Left ventricle myocardium superior (tissue), 1 donor: ENCODE data around the gene EFHC2. TPM values are rescaled to one million over a fixed set of nuclear protein-coding genes. Genes with fewer than 3 reads are reported as not detected.

Source experiments
- ATAC-seq: fragments of 200-7000 bp; cut with Tn5 transposase; one replicate; pipeline ENCODE4 v1.9.1; 2020; ENCODE audit warnings: mild to moderate bottlenecking, moderate library complexity
- DNase-seq: peaks from one replicate; pipeline ENCODE4 v3.0.0-alpha.2; 2020
- intact Hi-C: fragments of 100-400 bp; cut with micrococcal nuclease; formaldehyde crosslinking; loops from one replicate; pipeline ENCODE4 v1.11.0; 2022
- total RNA-seq: library from RNA; stranded (reverse); fragmentation: NEBNext Ultra II Directional; extraction: Animal tissue kit (Norgen Biotek cat#: 25700); gene quantifications from one replicate; pipeline ENCODE4 v1.2.1, GENCODE V29; 2021
- donor health status: DM: no; HTN: yes; CAD: no; lungs with severe emphysema.

The EFHC2 gene
- total RNA-seq, 1 donor from 2014 or later: 14.6 TPM

- ATAC-seq (no peak), DNase-seq (no peak)
- intact Hi-C loops: no loop called here
Observed at GRCh38 chrX:44174061-44174460, 169.4 kb downstream of the EFHC2 start.

- DNase-seq (no peak), ATAC-seq (no peak)
- intact Hi-C loops: no loop called here
Observed at GRCh38 chrX:44173219-44173618, 170.3 kb downstream of the EFHC2 start.

DNA sequence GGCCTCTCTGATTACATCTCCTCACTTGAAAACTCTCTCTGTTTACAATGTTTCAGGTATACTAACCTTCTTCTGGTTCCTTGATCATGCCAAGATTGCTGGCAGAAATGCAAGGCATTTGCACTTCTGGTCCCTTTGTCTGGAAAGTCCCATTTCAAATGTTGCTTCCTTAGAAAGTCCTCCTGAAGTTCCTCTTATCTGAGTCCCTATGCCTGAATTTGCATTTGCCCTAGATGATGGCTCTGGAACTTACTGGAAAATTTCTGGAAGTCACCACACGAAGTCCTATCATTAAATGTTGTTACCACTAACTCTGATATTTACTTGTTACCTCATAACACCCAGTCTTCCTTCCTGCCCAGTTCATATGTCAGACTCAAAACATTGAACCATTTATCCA is 176.4 kb downstream of the EFHC2 start:
- DNase-seq: no peak
- intact Hi-C loops: no loop called here

DNA sequence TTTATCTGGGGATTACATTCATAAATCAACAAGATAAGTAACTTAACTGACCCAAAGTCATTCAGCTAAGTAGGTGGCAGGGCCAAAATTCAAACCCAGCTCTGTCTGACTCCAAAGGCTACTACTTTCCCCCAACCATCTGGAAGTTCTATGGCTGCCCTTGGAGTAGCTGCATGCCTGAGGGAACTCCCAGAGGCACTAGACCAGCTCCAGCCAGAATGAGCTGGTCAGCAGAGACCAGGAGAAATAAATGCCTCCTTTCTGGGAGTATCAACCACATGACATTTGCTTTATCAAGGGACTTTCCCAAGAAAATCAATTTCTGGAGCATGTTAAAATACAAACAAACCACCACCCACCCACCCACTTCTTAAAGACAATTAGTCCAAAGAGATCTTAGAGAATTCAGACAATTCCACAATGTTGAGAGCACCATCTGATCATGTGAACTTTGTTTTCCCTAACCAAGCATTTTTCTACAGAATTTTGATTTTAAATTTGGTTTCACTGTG is 180.5 kb downstream of the EFHC2 start:
- intact Hi-C loops: no loop called here
- DNase-seq (no peak), ATAC-seq (no peak)

More for the DNA sequence above, 176.4 kb downstream of the EFHC2 start:
- ATAC-seq: no peak

GRCh38 chrX:44157858-44158257 is 185.6 kb downstream of the EFHC2 start:
- ATAC-seq (no peak), DNase-seq (no peak)
- intact Hi-C loops: no loop called here

GRCh38 chrX:44157283-44157682 is 186.2 kb downstream of the EFHC2 start:
- ATAC-seq (no peak), DNase-seq (no peak)
- intact Hi-C loops: no loop called here

DNA sequence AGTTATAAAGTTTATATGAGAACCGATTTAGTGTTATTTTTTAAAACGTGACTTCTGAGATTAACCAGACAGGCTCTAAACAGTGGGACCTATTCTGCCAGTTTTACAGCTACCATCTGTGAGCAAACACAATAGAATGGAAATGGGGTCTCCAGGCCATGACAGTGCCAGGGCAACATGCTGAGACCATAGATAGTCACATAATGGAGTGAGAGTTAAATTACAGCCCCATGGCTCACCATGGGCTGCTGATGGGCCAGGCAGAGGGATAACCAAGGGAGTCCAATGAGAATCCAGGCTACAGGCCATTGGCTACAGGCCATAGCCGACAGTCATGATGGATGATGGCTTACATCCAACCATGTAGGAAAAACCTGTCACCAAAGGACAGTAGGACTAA is 186.7 kb downstream of the EFHC2 start:
- ATAC-seq (no peak), DNase-seq (no peak)
- intact Hi-C loops: no loop called here

DNA sequence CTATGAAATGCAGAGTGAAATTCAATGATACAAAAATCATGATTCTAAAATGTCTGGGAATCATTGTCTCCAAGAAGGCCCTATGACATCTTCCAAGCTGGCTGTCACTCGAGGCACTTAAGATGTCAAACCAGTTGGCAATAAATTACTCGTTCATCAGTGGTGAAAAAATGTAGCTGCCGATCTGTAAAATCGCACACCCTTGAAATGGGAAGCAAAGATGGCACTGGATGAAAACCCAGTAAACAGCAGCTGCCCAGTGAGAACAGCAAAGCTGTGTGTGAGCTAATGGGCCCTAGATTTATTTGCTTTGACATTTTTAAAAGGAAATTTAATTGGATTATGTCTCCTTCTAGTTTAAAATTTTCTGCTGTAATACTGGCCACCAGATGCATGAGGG is 188.3 kb downstream of the EFHC2 start:
- DNase-seq: no peak
- intact Hi-C loops: no loop called here
- no peak for ATAC-seq

- intact Hi-C loops: no loop called here
- ATAC-seq (no peak), DNase-seq (no peak)
Observed at GRCh38 chrX:44152852-44153251, 190.6 kb downstream of the EFHC2 start.

DNA sequence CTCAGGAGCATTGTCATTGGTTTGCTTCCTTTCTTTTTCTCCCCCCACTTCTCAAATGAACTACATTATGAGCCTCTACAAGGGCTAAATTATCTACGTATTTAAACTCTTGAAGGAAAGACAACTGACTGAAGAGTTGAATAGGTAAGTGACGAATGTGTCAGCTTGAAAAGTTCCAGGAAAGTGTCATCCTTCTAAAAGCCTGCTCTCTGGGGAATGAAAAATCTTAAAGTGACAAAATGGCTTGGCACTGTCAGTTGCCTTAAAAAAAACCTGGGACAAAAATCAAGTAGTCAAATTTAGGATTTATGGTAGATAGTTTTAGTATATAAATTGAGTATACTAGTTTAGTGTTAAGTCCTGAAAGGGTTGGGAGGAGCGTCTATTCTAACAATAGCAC is 196.3 kb downstream of the EFHC2 start:
- ATAC-seq (no peak), DNase-seq (no peak)
- intact Hi-C loops: no loop called here

- intact Hi-C loops: no loop called here
- ATAC-seq: no peak
- DNase-seq: no peak
Observed at GRCh38 chrX:44144177-44144945, 199.1 kb downstream of the EFHC2 start.

- no peak for ATAC-seq
- DNase-seq: no peak
- intact Hi-C loops: no loop called here
Observed at GRCh38 chrX:44143061-44143602, 200.3 kb downstream of the EFHC2 start.

DNA sequence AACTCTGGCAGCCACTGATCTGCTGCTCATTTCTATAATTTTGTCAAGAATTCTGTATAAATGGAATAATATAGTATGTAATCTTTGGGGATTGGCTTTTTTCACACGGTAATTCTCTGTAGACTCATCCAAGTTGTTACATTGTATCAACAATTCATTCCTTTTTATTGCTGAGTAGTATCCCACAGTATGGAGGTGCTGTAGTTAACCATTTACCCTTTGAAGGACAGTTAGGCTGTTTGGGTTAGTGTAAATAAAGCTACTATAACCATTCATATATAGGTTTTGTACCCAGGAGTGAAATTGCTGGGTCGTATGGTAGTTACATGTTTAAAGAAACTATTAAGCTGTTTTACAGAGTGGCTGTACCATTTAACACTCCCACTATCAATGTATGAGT is 213.3 kb downstream of the EFHC2 start:
- ATAC-seq: no peak
- intact Hi-C loops: no loop called here
- no peak for DNase-seq

- DNase-seq (no peak), ATAC-seq (no peak)
- intact Hi-C loops: no loop called here
Observed at GRCh38 chrX:44113337-44113736, 230.1 kb downstream of the EFHC2 start.

- ATAC-seq: no peak
- no peak for DNase-seq
- intact Hi-C loops: no loop called here
Observed at GRCh38 chrX:44106864-44107263, 236.6 kb downstream of the EFHC2 start.

DNA sequence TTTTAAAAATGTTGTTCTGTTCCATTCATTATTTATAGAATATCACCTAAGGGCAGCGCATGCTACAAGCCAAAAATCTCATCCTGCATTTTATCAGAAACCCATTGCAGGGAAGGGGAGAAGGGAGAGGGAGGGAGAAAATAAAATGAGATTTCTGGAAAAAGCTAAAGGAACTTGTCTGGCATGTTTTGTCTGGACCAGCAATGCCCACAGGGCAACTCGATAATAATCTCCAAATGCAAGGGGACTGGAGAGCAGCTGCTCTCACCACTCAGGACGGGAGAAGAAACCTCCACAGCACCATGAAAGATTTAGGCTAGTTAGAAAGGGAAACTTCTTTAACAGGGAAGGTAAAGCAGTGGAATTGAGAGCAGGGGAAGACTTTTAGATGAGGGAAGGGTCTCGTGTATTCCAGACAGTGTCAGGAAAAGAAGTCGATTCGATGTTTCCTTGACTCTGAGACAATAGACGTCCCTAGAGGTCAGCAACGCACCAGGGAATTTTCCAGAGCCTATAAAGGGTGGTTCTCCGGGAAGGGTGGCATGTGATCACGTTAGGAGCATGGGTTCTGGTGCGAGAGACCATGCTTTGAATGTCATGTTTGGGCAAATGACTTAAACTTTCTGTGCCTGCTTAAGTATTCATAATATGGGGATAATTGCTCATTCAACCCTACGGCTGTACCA is 238.1 kb downstream of the EFHC2 start:
- DNase-seq (no peak), ATAC-seq (no peak)
- intact Hi-C loops: no loop called here

DNA sequence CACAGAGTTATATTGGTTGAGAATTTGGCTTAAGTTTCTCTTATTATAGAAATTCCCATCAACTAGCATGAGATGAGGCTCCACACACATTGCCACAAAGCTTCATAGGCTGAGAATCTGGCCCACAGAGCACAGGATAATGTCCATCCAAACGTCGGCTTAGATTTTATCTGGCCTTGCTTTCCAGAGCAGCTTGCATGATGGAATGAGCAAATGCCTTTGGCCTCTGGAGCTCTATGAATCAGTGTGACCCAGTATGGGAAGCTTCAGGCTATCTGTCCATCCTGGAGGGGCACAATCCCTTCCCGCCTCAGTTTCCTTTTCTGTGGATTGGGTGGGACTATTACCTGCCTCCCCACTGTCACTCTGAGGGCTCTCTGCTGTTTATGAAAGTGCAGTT is 238.8 kb downstream of the EFHC2 start:
- DNase-seq (no peak), ATAC-seq (no peak)
- intact Hi-C loops: no loop called here

GRCh38 chrX:44101281-44101680 is 242.2 kb downstream of the EFHC2 start:
- intact Hi-C loops: no loop called here
- no peak for DNase-seq
- no peak for ATAC-seq

DNA sequence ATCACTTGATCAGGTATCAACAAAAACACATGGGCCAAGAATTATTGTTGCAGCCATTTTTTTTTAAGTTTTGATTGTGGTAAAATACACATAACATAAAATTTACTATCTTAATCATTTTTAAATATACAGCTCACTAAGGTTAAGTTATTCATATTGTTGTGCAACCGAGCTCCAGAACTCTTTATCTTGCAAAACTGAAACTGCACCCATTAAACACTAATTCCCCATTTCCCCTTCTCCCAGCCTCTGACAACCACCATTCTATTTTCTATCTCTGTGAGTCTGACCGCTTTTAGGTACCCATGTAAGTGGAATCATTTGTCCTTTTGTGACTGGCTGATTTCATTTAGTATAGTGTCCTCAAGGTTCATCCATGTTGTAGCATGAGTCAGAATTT is 244.1 kb downstream of the EFHC2 start:
- intact Hi-C loops: no loop called here
- no peak for DNase-seq
- ATAC-seq: no peak
